ENCODE results near the gene SLC22A16. TPM values are rescaled to one million over a fixed set of nuclear protein-coding genes. Genes with fewer than 3 reads are reported as not detected.
"Not testable (repeated sequence)": the region's sequence is repeated elsewhere in the genome, so short reads cannot be mapped to it uniquely, and the experiment has no call there.

SLC22A16 gene
- total RNA-seq, 1 donor from 2014 or later = not detected

DNA sequence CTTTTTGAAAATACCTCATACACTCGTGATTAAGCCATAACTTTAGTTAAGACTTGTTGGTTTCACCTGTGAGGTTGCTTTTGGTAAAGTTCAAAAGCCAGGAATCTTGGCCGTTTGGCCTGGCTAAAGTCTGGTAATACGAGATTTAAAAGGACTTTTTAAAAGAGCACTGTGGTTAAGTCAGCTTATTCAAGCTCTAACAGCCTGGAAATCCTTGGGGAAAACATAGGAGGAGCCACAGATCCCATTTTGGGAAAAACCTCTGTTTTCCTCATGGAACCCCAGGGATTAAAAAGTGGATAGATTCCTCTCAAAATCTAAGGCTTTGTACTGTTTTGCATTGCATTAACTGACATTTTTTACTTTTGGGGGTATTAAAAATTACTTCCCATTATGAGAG, 13.7 kb upstream of the SLC22A16 start:
- Mint-ChIP-seq H3K4me3 (ENCODE audit: unreplicated experiment) (no peak overlapping the region), H3K27me3 (ENCODE audit: unreplicated experiment) (peaks cover 3% of the 10 kb centered on the region), H3K9me3 (ENCODE audit: unreplicated experiment) (no peaks in the 10 kb centered on the region), H3K27ac (ENCODE audit: unreplicated experiment) (no peak overlapping the region), H3K36me3 (ENCODE audit: unreplicated experiment) (no peaks in the 10 kb centered on the region), H3K4me1 (ENCODE audit: low read depth, unreplicated experiment) (peaks cover 6% of the 10 kb centered on the region)
- DNase-seq = no peak
- TF ChIP-seq, protein P1, sequence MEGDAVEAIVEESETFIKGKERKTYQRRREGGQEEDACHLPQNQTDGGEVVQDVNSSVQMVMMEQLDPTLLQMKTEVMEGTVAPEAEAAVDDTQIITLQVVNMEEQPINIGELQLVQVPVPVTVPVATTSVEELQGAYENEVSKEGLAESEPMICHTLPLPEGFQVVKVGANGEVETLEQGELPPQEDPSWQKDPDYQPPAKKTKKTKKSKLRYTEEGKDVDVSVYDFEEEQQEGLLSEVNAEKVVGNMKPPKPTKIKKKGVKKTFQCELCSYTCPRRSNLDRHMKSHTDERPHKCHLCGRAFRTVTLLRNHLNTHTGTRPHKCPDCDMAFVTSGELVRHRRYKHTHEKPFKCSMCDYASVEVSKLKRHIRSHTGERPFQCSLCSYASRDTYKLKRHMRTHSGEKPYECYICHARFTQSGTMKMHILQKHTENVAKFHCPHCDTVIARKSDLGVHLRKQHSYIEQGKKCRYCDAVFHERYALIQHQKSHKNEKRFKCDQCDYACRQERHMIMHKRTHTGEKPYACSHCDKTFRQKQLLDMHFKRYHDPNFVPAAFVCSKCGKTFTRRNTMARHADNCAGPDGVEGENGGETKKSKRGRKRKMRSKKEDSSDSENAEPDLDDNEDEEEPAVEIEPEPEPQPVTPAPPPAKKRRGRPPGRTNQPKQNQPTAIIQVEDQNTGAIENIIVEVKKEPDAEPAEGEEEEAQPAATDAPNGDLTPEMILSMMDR (IDR thresholded peaks at IDR 0.05; ENCODE audit: partially characterized antibody, unreplicated experiment) = no peak

DNA sequence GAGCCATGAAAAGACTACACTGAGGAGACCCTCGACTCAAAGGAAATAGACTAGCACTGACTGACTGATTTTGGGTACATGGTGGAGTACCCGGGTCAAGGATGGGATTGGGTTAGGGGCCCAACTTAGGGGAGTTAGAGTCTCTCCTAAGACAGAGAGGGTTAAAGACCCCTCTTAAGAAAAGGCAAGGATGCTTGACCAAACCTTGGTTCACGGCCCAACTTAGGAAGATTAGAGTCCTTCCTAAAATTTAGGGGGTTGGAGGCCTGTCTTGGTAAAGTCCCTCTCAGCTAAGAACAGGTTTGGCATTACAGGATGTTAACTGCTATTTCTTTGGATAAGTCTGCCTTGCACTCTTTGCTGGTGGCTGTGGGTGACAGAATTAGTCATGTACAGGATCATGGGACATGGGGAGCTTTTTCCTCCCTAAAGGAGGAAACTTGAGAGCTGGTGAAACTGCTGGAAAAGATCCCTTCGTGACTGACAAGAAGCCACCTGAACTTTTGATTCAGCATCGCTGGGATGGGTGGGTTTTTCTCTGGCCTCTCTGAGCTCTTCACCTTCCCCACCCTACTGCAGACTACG, 12.3 kb upstream of the SLC22A16 start:
- DNase-seq = no peak
- Mint-ChIP-seq H3K27me3 (ENCODE audit: unreplicated experiment) (no peaks in the 10 kb centered on the region), H3K9me3 (ENCODE audit: unreplicated experiment) (no peaks in the 10 kb centered on the region), H3K36me3 (ENCODE audit: unreplicated experiment) (no peaks in the 10 kb centered on the region), H3K4me3 (ENCODE audit: unreplicated experiment) (no peak overlapping the region), H3K4me1 (ENCODE audit: low read depth, unreplicated experiment) (peaks cover 6% of the 10 kb centered on the region), H3K27ac (ENCODE audit: unreplicated experiment) (no peak overlapping the region)
- TF ChIP-seq, protein P1 (IDR thresholded peaks at IDR 0.05; ENCODE audit: partially characterized antibody, unreplicated experiment) = no peak

DNA sequence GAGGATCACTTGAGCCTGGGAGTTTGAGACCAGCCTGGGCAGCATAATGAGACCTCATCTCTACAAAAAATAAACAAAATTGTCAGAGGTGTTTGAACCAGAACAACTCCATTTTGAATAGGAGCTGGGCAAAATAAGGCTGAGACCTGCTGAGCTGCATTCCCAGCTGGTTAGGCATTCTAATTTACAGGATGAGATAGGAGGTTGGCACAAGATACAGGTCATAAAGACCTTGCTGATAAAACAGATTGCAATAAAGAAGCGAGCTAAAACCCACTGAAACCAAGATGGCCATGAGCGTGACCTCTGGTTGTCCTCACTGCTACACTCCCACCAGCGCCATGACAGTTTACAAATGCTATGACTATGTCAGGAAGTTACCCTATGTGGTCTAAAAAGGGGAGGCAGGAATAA, 11.6 kb upstream of the SLC22A16 start:
- H3K27me3 Mint-ChIP-seq (ENCODE audit: unreplicated experiment); H3K27ac Mint-ChIP-seq (ENCODE audit: unreplicated experiment); H3K9me3 Mint-ChIP-seq (ENCODE audit: unreplicated experiment); DNase-seq; H3K4me3 Mint-ChIP-seq (ENCODE audit: unreplicated experiment); H3K36me3 Mint-ChIP-seq (ENCODE audit: unreplicated experiment); H3K4me1 Mint-ChIP-seq (ENCODE audit: low read depth, unreplicated experiment): not testable (repeated sequence)

DNA sequence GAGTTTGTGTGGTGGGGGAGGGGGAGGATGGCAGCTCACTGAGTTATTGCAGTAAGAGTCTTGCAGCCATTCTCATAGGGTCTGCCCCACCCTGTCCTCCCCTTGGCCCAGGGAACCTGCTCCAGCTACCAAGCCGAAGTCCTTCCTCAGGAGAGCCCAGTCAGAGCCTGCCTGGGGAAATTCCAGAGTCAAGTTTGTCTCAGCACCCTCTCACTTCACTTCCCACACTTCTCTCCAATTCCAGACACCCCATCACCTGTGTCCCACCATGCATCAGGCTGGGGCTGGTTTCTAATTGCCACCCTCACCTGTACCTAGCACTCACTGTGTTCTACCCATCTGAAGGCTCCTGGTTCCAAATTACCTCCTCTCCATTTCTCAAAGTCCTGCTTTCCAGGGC, 10.3 kb upstream of the SLC22A16 start:
- Mint-ChIP-seq H3K27me3 (ENCODE audit: unreplicated experiment) (no peaks in the 10 kb centered on the region), H3K36me3 (ENCODE audit: unreplicated experiment) (no peaks in the 10 kb centered on the region), H3K9me3 (ENCODE audit: unreplicated experiment) (no peaks in the 10 kb centered on the region), H3K4me1 (ENCODE audit: low read depth, unreplicated experiment) (peaks cover 6% of the 10 kb centered on the region), H3K4me3 (ENCODE audit: unreplicated experiment) (no peak overlapping the region), H3K27ac (ENCODE audit: unreplicated experiment) (no peak overlapping the region)
- no peak for DNase-seq
- TF ChIP-seq, protein P1 (IDR thresholded peaks at IDR 0.05; ENCODE audit: partially characterized antibody, unreplicated experiment) = no peak

DNA sequence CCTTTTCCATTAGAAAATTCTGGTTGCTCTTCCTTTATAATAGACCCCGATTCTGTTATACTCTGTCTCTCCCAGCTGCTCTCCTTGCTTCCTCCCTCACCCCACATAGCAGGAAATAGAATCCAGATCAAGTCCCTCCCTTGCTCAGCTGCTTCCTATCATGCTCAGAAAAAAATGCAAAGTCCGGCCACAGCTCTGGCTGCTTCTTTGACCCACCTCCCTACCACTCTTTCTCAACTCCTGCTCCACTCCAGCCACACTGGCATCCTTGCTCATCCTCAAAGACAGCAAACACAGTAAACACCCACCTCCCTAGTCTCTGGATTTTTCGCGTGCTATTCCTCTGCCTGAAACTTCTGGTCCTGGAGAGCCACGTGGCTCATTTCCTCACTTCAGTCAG, 9.1 kb upstream of the SLC22A16 start:
- DNase-seq = no peak
- Mint-ChIP-seq H3K27ac (ENCODE audit: unreplicated experiment) (no peak overlapping the region), H3K27me3 (ENCODE audit: unreplicated experiment) (no peaks in the 10 kb centered on the region), H3K9me3 (ENCODE audit: unreplicated experiment) (no peaks in the 10 kb centered on the region), H3K4me1 (ENCODE audit: low read depth, unreplicated experiment) (peaks cover 6% of the 10 kb centered on the region), H3K4me3 (ENCODE audit: unreplicated experiment) (no peak overlapping the region), H3K36me3 (ENCODE audit: unreplicated experiment) (no peaks in the 10 kb centered on the region)
- TF ChIP-seq, protein P1 (IDR thresholded peaks at IDR 0.05; ENCODE audit: partially characterized antibody, unreplicated experiment) = no peak

Data from glutamatergic neuron (in vitro differentiated cells).